GM21825 (cell line): Measurements from ENCODE around the gene PNPO.

ENCODE experiments used
- ATAC-seq: cut with Tn5 transposase; IDR thresholded peaks from one replicate; pipeline ENCODE4 v1.9.1; 2021; ENCODE audit warnings: mild to moderate bottlenecking, moderate library complexity; ENCODE audit not compliant: unreplicated experiment

PNPO gene

DNA sequence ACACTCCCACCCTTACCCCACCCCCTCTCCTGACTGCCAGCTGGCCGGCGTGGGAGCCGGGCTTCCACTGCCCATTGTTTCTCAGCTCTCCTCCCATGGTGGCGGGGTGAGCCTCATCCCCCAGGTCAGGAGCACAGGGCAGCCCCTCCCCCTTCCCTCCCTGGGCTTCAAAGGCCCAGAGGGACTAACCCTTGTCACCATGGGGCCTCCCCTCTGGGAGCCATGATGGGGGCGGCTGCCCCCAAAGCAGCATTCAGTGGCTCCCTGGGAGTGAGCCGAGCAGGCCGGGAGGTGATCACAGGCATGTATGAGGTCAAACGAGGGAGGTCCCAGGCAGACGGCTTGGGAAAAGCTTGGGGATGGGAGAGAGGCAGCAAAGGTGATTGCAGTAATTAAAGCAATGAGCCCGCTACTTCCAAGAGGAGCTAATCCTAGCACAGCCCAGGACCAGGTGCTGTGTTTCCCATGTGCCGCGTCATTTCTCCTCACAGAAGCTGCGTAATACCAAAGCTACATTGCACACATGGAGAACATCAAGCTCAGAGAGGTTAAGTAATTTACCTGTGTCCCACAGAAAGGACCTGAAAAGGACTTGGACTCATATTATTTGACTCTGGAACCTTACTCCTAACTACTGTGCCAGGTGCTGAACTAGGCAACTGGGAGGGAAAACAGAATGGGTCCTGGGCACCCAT is 54.0 kb downstream of the PNPO start:
- ATAC-seq: no peak

DNA sequence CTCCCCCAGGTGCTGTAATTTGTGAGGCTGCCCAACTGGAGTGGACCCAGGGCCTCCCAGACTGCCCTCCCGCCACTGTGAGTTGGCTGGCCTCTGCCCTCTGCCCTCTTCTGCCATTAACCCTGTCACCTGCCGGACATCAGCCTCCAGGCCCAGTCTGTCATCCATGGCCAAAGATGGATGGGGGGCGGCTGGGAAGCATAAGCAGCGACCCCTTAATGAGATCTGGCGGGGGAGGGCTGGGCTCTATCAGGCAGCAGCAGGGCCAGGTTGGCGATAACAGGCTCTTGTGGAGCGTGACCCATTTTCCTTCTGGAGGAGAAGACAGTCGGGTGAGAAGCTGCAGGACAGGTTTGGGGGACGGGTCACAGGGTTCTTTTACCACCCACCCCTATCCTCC is 54.8 kb downstream of the PNPO start:
- no peak for ATAC-seq

DNA sequence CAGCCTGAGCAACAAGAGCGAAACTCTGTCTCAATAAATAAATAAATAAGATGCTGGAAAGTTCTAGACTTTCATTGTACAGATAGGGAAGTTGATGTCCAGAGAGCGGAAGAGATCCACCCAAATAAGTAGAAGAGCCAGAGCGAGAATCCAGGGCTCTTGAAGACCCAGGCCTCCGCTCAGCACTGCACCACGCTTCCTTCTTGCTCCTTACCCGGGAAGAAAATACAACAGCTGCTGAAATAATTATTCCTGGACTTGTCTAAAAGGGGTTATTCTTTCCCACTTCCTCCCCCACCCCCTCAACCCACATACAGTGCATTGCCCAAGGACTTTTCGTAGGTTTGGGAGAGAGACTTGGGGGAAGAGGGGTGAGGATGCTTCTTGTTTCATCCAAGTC is 56.2 kb downstream of the PNPO start:
- no peak for ATAC-seq

DNA sequence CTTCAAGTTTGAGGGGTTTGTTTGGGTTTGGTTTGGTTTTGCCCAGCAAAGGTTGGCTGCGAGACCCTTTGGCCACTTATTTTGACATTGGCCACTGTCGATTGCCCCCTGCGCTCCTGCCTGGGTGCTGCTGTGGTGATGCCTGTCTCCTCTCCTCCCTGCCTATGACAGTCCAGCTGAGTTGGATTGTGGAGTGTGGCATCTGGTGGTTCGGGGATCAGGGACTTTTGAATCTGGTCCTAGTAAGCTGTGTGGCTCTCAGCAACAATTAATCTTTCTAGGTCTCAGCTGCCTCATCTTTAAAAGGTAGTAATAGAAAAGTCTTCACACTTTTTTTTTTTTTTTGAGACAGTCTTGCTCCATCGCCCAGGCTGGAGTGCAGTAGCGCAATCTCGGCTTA is 56.7 kb downstream of the PNPO start:
- ATAC-seq: no peak
